CD4-positive, CD25-positive, alpha-beta regulatory T cell (primary cell): ENCODE results near the gene SLC2A13. TPM values are rescaled to one million over a fixed set of nuclear protein-coding genes. Genes with fewer than 3 reads are reported as not detected.

Source experiments
- ATAC-seq, 2 donors: fragments of 150-1000 bp; cut with Tn5 transposase; one replicate each; pipeline ENCODE4 v1.10.0; 2021; ENCODE audit warnings: low read depth in 2 of 2, moderate number of reproducible peaks in 2 of 2, moderate library complexity in 1 of 2
- DNase-seq, 3 donors: peaks; one replicate each; pipeline versions ENCODE4 v3.0.0 to v3.0.0-alpha.2; 2012 to 2022; ENCODE audit warnings: mixed read lengths in 1 of 3
- H3K27ac ChIP-seq: one replicate; pipeline ENCODE4 v1.7.0; 2013; ENCODE audit warnings: mild to moderate bottlenecking, low read length; ENCODE audit not compliant: insufficient read depth, poor library complexity, severe bottlenecking
- H3K27me3 ChIP-seq: one replicate; pipeline ENCODE4 v1.7.0; 2013; ENCODE audit warnings: low read length; ENCODE audit not compliant: control insufficient read depth, insufficient read depth
- H3K36me3 ChIP-seq: one replicate; pipeline ENCODE4 v1.7.0; 2013; ENCODE audit warnings: mild to moderate bottlenecking, low read length, moderate library complexity; ENCODE audit not compliant: control insufficient read depth, insufficient read depth
- H3K4me1 ChIP-seq: 2 replicates; pipeline ENCODE4 v1.7.0; 2013; ENCODE audit warnings: mild to moderate bottlenecking, low read length; ENCODE audit not compliant: insufficient read depth, control insufficient read depth, poor library complexity, severe bottlenecking
- H3K4me3 ChIP-seq: one replicate; pipeline ENCODE4 v1.7.0; 2013; ENCODE audit warnings: low read depth, mild to moderate bottlenecking, low read length, moderate library complexity
- H3K9me3 ChIP-seq, 2 experiments: 1 replicate in 1 of 2; 2 replicates in 1 of 2; pipeline ENCODE4 v1.7.0; 2013; ENCODE audit warnings: low read length in 2 of 2, mild to moderate bottlenecking in 1 of 2, moderate library complexity in 1 of 2; ENCODE audit not compliant: control insufficient read depth in 2 of 2
- H3K27ac Mint-ChIP-seq, 3 donors: one replicate each; pipeline ENCODE4 v1.8.0; 2020 to 2022; ENCODE audit warnings: mild to moderate bottlenecking in 3 of 3, mixed read lengths in 3 of 3, moderate library complexity in 2 of 3
- H3K27me3 Mint-ChIP-seq: one replicate; pipeline ENCODE4 v1.8.0; 2022; ENCODE audit warnings: mild to moderate bottlenecking, mixed read lengths
- H3K36me3 Mint-ChIP-seq: one replicate; pipeline ENCODE4 v1.8.0; 2020; ENCODE audit warnings: mixed read lengths
- H3K4me1 Mint-ChIP-seq, 4 donors: one replicate each; pipeline ENCODE4 v1.8.0; 2020 to 2022; ENCODE audit warnings: mixed read lengths in 4 of 4, mild to moderate bottlenecking in 1 of 4
- H3K4me3 Mint-ChIP-seq, 4 donors: one replicate each; pipeline ENCODE4 v1.8.0; 2020 to 2022; ENCODE audit warnings: mild to moderate bottlenecking in 4 of 4, mixed read lengths in 4 of 4, moderate library complexity in 3 of 4
- H3K9me3 Mint-ChIP-seq, 7 donors: one replicate each; pipeline ENCODE4 v1.8.0; 2020 to 2022; ENCODE audit warnings: mixed read lengths in 7 of 7, mild to moderate bottlenecking in 3 of 7, moderate library complexity in 2 of 7
- polyA plus RNA-seq, 4 donors: library from polyadenylated mRNA; unstranded; fragments of 300-500 nt; fragmentation: Illumina TruSeq; gene quantifications; one replicate each; pipeline ENCODE4 v1.2.3, GENCODE V29; 2021
- total RNA-seq: library from RNA; stranded (reverse); gene quantifications from one replicate; pipeline ENCODE4 v1.2.3, GENCODE V29; 2022

Gene SLC2A13
- total and polyA plus RNA-seq, 5 donors from 2014 or later, result 0.96 to 4.4 (median 1.9) TPM

DNA sequence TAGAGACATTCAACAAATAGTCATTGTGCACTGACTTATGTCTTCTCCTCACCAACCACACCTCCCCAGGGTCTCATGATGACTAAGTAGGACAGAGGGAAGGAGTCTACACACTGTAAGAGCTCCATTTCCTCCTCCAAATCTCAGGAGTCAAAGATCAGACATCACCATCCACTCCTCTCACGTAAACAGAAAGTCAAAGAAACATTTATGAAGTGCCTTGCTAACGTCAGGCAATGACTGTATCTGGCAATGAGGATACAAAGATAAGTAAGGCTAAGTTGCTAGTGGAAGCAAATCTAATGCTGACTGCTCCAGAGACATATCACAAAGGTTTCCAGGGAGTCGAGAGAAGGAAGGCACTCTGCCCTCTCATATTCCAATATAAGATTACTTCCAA is 88.9 kb downstream of the SLC2A13 start:
- H3K4me3 Mint-ChIP-seq, result no peak overlapping the region
- H3K27ac Mint-ChIP-seq, result no peak overlapping the region
- H3K4me1 Mint-ChIP-seq, result peaks cover 0 to under 1% (median 0%) of the 10 kb centered on the region in 4 donors
- Histone ChIP-seq H3K4me1 (no peaks in the 10 kb centered on the region), H3K36me3 (no peaks in the 10 kb centered on the region), H3K27ac (no peak overlapping the region), H3K4me3 (no peak overlapping the region), H3K9me3 (no peaks in the 10 kb centered on the region), H3K27me3 (no peaks in the 10 kb centered on the region)
- no peaks in the 10 kb centered on the region for H3K36me3 Mint-ChIP-seq
- DNase-seq (no peak), ATAC-seq (no peak)
- no peaks in the 10 kb centered on the region for H3K27me3 Mint-ChIP-seq
- H3K9me3 Mint-ChIP-seq, result no peaks in the 10 kb centered on the region

DNA sequence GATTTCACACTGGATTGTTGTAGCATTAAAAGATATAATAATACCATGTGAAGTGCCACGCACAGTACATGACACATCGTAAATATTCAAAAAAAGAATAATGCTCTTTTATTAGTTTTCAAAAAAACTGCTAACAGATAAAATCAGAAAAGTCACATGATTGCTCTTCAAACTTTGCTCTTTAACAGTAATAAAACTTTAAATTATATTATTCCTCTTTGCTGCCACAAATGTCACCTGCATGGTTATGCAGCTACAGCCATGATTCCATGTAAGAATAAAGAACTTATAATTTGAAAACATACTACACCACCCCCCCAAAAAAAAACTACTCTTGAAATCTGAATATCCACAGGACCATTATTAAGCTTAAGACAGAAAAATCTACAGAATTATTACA is 90.0 kb downstream of the SLC2A13 start:
- Mint-ChIP-seq H3K27ac (no peak overlapping the region), H3K27me3 (no peaks in the 10 kb centered on the region), H3K4me3 (no peak overlapping the region), H3K4me1 (peaks cover 0 to 12% (median 8%) of the 10 kb centered on the region in 4 donors), H3K36me3 (no peaks in the 10 kb centered on the region), H3K9me3 (no peaks in the 10 kb centered on the region)
- Histone ChIP-seq H3K36me3 (no peaks in the 10 kb centered on the region), H3K27me3 (no peaks in the 10 kb centered on the region), H3K4me3 (no peak overlapping the region), H3K4me1 (peaks cover 5% of the 10 kb centered on the region), H3K27ac (no peak overlapping the region), H3K9me3 (no peaks in the 10 kb centered on the region)
- ATAC-seq (no peak), DNase-seq (no peak)

DNA sequence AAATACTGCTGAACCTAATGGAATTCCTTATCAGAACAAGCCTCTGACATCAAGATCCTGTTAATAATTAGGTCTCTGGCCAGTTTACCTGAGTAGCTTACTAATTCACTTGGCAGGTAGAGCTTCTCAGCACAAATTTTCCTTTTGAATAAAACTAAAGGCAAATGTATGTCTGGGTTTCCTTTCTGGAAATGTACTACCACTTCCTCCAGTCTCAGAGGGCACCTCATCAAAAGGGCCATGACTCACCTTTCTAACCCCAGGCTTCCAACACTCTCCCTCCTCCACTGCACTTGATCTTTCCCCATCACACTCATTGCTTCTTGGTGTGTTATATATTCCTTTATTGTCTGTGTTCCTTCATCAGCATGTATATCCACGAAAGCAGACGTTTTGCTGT is 90.5 kb downstream of the SLC2A13 start:
- Mint-ChIP-seq H3K4me1 (peaks cover 0 to 13% (median 8%) of the 10 kb centered on the region in 4 donors), H3K27me3 (no peaks in the 10 kb centered on the region), H3K36me3 (no peaks in the 10 kb centered on the region), H3K9me3 (no peaks in the 10 kb centered on the region), H3K4me3 (no peak overlapping the region), H3K27ac (no peak overlapping the region)
- DNase-seq (no peak), ATAC-seq (no peak)
- peaks cover 5% of the 10 kb centered on the region for H3K4me1 ChIP-seq
- no peaks in the 10 kb centered on the region for H3K9me3 ChIP-seq
- no peak overlapping the region for H3K4me3 ChIP-seq
- no peak overlapping the region for H3K27ac ChIP-seq
- no peaks in the 10 kb centered on the region for H3K27me3 ChIP-seq
- no peaks in the 10 kb centered on the region for H3K36me3 ChIP-seq

DNA sequence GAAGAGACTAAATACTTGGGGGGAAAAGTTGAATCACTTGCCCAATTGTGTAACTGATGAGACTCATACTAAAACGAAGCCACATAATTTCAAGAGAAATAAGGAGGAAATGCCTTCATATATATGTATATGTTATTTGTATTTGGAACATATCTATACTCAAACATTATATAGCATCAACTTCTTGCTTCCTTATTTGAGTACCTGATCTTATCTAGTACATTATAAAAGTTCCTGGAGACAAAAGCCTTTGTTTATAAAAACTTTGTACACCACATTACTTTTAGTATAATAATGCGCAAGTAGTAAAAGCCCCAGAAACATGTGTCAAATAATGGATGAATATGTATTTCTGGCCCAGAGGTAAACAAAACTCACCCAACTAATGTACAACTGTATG is 92.0 kb downstream of the SLC2A13 start:
- DNase-seq (no peak), ATAC-seq (no peak)
- no peak overlapping the region for H3K27ac Mint-ChIP-seq
- H3K9me3 ChIP-seq, result no peaks in the 10 kb centered on the region
- no peak overlapping the region for H3K4me3 ChIP-seq
- H3K27me3 ChIP-seq, result no peaks in the 10 kb centered on the region
- H3K4me3 Mint-ChIP-seq, result no peak overlapping the region
- H3K36me3 Mint-ChIP-seq, result no peaks in the 10 kb centered on the region
- no peak overlapping the region for H3K27ac ChIP-seq
- peaks cover 0 to 13% (median 8%) of the 10 kb centered on the region in 4 donors for H3K4me1 Mint-ChIP-seq
- H3K36me3 ChIP-seq, result no peaks in the 10 kb centered on the region
- no peaks in the 10 kb centered on the region for H3K9me3 Mint-ChIP-seq
- peaks cover 5% of the 10 kb centered on the region for H3K4me1 ChIP-seq
- H3K27me3 Mint-ChIP-seq, result no peaks in the 10 kb centered on the region

DNA sequence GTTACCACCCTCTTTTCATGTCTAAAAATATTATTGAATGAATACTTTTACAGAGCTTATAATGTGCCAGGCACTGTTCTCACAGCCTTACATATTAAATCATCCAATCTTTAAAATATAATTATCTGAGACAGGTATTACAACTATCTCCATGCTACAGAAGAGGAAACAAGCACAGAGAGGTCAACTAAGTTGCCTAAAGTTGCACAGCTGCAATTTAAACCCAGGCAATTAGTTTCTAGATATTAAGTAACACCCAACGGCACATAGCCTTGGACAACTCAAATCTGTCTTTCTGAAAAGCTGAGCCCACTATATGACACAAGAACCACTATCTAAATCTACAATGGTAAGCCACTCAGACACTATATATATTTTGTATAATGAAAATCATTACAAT is 92.6 kb downstream of the SLC2A13 start:
- Histone ChIP-seq H3K27me3 (no peaks in the 10 kb centered on the region), H3K36me3 (no peaks in the 10 kb centered on the region), H3K27ac (no peak overlapping the region), H3K4me3 (no peak overlapping the region), H3K4me1 (peaks cover 5% of the 10 kb centered on the region), H3K9me3 (no peaks in the 10 kb centered on the region)
- DNase-seq (no peak), ATAC-seq (no peak)
- H3K27me3 Mint-ChIP-seq, result no peaks in the 10 kb centered on the region
- no peak overlapping the region for H3K27ac Mint-ChIP-seq
- no peak overlapping the region for H3K4me3 Mint-ChIP-seq
- H3K4me1 Mint-ChIP-seq, result peaks cover 0 to 13% (median 8%) of the 10 kb centered on the region in 4 donors
- H3K36me3 Mint-ChIP-seq, result no peaks in the 10 kb centered on the region
- H3K9me3 Mint-ChIP-seq, result no peaks in the 10 kb centered on the region

DNA sequence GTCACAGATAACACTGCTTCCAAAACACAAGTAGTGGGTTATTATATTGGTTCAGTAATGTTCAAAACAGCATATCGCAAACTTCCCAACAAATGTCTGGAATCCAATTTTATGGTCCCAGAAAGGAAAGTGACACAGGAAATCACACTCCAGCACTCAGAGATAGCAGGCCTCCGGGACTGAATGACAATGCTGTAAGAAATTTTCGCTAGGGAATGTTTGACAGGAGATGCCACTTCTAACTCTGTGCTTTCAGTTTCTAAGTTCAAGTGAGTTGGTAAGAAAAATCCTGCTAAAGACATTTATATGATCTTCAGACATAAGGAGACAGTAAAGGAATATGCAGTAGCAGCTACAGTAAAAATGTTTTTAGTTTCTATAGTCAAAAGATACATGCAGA is 93.2 kb downstream of the SLC2A13 start:
- Mint-ChIP-seq H3K27me3 (no peaks in the 10 kb centered on the region), H3K27ac (no peak overlapping the region), H3K4me1 (peaks cover 0 to 13% (median 8%) of the 10 kb centered on the region in 4 donors), H3K36me3 (no peaks in the 10 kb centered on the region), H3K9me3 (no peaks in the 10 kb centered on the region), H3K4me3 (no peak overlapping the region)
- no peak overlapping the region for H3K27ac ChIP-seq
- H3K27me3 ChIP-seq, result no peaks in the 10 kb centered on the region
- H3K4me1 ChIP-seq, result peaks cover 5% of the 10 kb centered on the region
- no peak for ATAC-seq
- H3K36me3 ChIP-seq, result no peaks in the 10 kb centered on the region
- DNase-seq, result no peak
- H3K9me3 ChIP-seq, result no peaks in the 10 kb centered on the region
- H3K4me3 ChIP-seq, result no peak overlapping the region

DNA sequence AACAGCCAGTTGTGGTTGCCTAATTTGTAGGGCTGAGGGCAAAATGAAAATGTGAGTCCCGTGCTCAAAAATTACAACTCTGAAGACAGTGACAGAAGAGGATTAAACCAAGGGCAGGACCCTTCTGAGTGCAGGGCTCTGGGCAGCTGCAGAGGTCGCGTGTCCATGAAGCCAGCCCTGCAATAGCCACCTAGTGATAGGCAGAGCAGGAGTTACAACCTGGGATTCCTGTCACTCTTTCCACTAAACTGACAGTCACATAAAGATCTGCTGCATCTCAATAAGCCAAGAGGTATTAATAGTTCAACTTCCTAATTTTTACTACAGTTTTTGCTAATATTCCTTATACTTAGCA is 94.1 kb downstream of the SLC2A13 start:
- H3K27ac Mint-ChIP-seq, result no peak overlapping the region
- H3K36me3 ChIP-seq, result no peaks in the 10 kb centered on the region

DNA sequence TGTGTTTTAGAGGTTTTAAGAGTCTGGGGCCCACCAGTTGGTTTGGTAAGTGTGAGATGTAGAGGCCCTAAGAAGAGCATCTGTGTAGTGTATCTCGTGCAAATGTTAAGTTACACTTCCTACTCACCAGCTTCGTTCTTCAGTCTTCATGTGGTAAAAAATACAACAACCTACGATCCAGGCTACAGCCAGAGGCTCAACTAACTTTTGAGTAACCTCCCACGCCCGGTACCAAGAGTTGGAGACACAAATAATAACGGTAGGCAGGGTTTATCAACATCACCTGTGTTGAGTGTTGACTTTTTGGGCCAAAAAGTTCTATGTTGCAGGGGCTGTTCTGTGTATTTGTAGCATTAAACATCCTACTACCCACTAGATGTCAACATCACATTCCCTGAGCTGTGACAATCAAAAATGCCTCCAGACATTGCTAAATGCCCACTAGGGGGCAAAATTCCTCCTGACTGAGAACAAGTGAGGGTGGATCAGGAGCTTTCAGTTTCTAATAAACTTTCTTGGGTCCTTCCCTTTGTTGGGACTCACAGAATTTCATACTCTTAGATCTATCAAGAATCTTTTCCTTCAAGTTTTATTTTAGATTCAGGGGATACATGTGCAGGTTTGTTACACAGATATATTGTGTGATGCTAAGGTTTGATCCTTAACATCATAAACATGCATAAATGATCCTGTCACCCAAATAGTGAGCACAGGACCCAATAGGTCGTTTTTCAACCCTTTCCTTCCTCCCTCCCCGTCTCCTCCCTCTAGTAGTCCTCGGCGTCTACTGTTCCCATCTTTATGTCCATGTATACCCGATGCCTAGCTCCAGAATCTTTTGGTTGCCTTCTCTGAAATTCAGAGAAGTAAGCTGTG is 94.7 kb downstream of the SLC2A13 start:
- H3K9me3 Mint-ChIP-seq, result no peaks in the 10 kb centered on the region
- H3K9me3 ChIP-seq, result no peaks in the 10 kb centered on the region
- peaks cover 0 to 13% (median 8%) of the 10 kb centered on the region in 4 donors for H3K4me1 Mint-ChIP-seq
- H3K27me3 ChIP-seq, result no peaks in the 10 kb centered on the region
- DNase-seq, result peak; percentile 25 to 78 (median 61)
- no peaks in the 10 kb centered on the region for H3K27me3 Mint-ChIP-seq
- ATAC-seq, result peak; percentile 76 to 78
- no peak overlapping the region for H3K27ac ChIP-seq
- H3K4me1 ChIP-seq, result peaks cover 5% of the 10 kb centered on the region
- H3K27ac Mint-ChIP-seq, result peak overlapping the region in 2 of 3 donors; percentile 38 to 60
- no peaks in the 10 kb centered on the region for H3K36me3 Mint-ChIP-seq
- H3K4me3 ChIP-seq, result peak overlapping the region; percentile 61
- peak overlapping the region in 3 of 4 donors; percentile 26 to 48 (median 27) for H3K4me3 Mint-ChIP-seq
- H3K36me3 ChIP-seq, result no peaks in the 10 kb centered on the region

More for the DNA sequence above, 94.1 kb downstream of the SLC2A13 start:
- no peak overlapping the region for H3K27ac ChIP-seq
- Mint-ChIP-seq H3K4me3 (peak overlapping the region in 2 of 4 donors; percentile 27 to 48), H3K4me1 (peaks cover 0 to 13% (median 8%) of the 10 kb centered on the region in 4 donors), H3K9me3 (no peaks in the 10 kb centered on the region), H3K27me3 (no peaks in the 10 kb centered on the region), H3K36me3 (no peaks in the 10 kb centered on the region)
- peak overlapping the region; percentile 61 for H3K4me3 ChIP-seq
- DNase-seq, result no peak
- H3K9me3 ChIP-seq, result no peaks in the 10 kb centered on the region
- H3K4me1 ChIP-seq, result peaks cover 5% of the 10 kb centered on the region
- ATAC-seq, result peak in 1 of 2 donors; percentile 9
- no peaks in the 10 kb centered on the region for H3K27me3 ChIP-seq
